Heart left ventricle (tissue), 16 donors: ENCODE data around the gene CDH13. TPM values are rescaled to one million over a fixed set of nuclear protein-coding genes. Genes with fewer than 3 reads are reported as not detected.
A peak's percentile ranks its signal among the peaks of the same experiment; 100 is the strongest.

Experiments used
- ATAC-seq, 4 donors: fragments of 200-7000 bp; cut with Tn5 transposase; one replicate each; pipeline ENCODE4 v1.9.1; 2020 to 2022; ENCODE audit warnings: moderate library complexity in 4 of 4, mild to moderate bottlenecking in 3 of 4, moderate number of reproducible peaks in 1 of 4
- DNase-seq, 5 donors: peaks; one replicate each; pipeline ENCODE4 v3.0.0-alpha.2; 2020
- H3K27ac ChIP-seq, 12 donors: fragments of 200-600 bp; sonication (generic) in 4 of 12; one replicate each; pipeline versions ENCODE4 v1.5.0 to v1.8.0; 2016 to 2022; ENCODE audit warnings: mild to moderate bottlenecking in 2 of 12
- H3K27me3 ChIP-seq, 9 donors: fragments of 200-600 bp; sonication (generic) in 2 of 9; one replicate each; pipeline versions ENCODE4 v1.5.1 to v1.8.0; 2016 to 2022; ENCODE audit warnings: mild to moderate bottlenecking in 3 of 9
- H3K36me3 ChIP-seq, 9 donors: fragments of 200-600 bp; sonication (generic) in 2 of 9; one replicate each; pipeline versions ENCODE4 v1.5.0 to v1.8.0; 2018 to 2022; ENCODE audit warnings: mild to moderate bottlenecking in 2 of 9
- H3K4me1 ChIP-seq, 12 donors: fragments of 200-600 bp; sonication (generic) in 4 of 12; one replicate each; pipeline versions ENCODE4 v1.5.0 to v1.8.0; 2016 to 2022; ENCODE audit warnings: mild to moderate bottlenecking in 3 of 12
- H3K4me3 ChIP-seq, 12 donors: fragments of 200-600 bp; sonication (generic) in 4 of 12; one replicate each; pipeline versions ENCODE4 v1.5.0 to v1.8.0; 2017 to 2022; ENCODE audit warnings: mild to moderate bottlenecking in 9 of 12, moderate library complexity in 4 of 12
- H3K9me3 ChIP-seq, 12 donors: fragments of 200-600 bp; sonication (generic) in 4 of 12; one replicate each; pipeline versions ENCODE4 v1.5.0 to v1.8.0; 2016 to 2022; ENCODE audit warnings: mild to moderate bottlenecking in 1 of 12
- POLR2A ChIP-seq, 2 donors: fragments of 450-650 bp; IDR thresholded peaks; one replicate each; pipeline ENCODE4 v1.6.1; 2017; ENCODE audit warnings: antibody characterized with exemption in 2 of 2, mild to moderate bottlenecking in 2 of 2, moderate library complexity in 2 of 2
- WGBS, 4 donors: extraction: QIAGEN DNeasy Blood & Tissue Kit in 2 of 4; methylation state at CpG; one replicate each; pipeline versions ENCODE4 v1.1.5 to v1.1.7; 2013 to 2018; 5-methylcytosine and 5-hydroxymethylcytosine counted together
- intact Hi-C, 10 donors: fragments of 100-400 bp; cut with DNase I; formaldehyde crosslinking; loops; one replicate each; pipeline versions ENCODE4 v1.11.1 to v1.14.2; 2022
- polyA plus RNA-seq, 2 donors: library from polyadenylated mRNA; stranded (reverse); fragments of 200-250 nt; gene quantifications; one replicate each; pipeline ENCODE4 v1.2.3, GENCODE V29; 2013
- total RNA-seq, 9 donors: library from RNA; depleted of rRNA in 2 of 9; stranded (reverse); fragments of >200 nt in 2 of 9; fragmentation: NEBNext Ultra II Directional in 3 of 9; extraction: Animal tissue kit (Norgen Biotek cat#: 25700) in 3 of 9; gene quantifications; one replicate each; pipeline versions ENCODE4 v1.1.0 to v1.2.4, GENCODE V29; 2016 to 2023
- TF ChIP-seq, protein P1 (sequence below), 12 donors: fragments of 200-600 bp; sonication (generic) in 4 of 12; IDR thresholded peaks; one replicate each; pipeline versions ENCODE4 v1.5.0 to v1.8.0; 2018 to 2022; ENCODE audit warnings: antibody characterized with exemption in 12 of 12, mild to moderate bottlenecking in 5 of 12
- donor health status: ischemic (EF 13 %, LVEDD 7.1; RV severe dilation, severe dysfunction).
- donor health status: healthy with polysubstance abuse.
- donor health status: DM: no; HTN: yes; CAD: no.
- donor health status: DM: no; HTN: no; CAD: no.
- donor health status: ischemic (EF 25% LVEDD 6.9; RV normal size, moderate dysfunction).
- donor health status: ischemic (EF 25% LVEDD 5.7; RV mildly dilated, moderate dysfunction).
- donor health status: healthy.
- donor health status: DM: yes; HTN: yes; CAD: no.
- donor health status: ischemic (EF 35%, LVEDD 5.7; RV mildly dilated, moderate dysfunction).
- donor health status: nonischemic (EF 11% LVEDD 7.7; RV severe dilation, severe dysfunction).
- donor health status: DM: yes; HTN: yes; CAD: no.
- donor health status: PGD.
- donor health status: ischemic (EF 29% LVEDD 5.4; RV normal size, mild dysfunction).
- donor health status: nonischemic (EF 23%, LVEDD 6.1; RV moderate dilation, normal function).

Gene CDH13
- total and polyA plus RNA-seq, 11 donors: 15.0 to 172 (median 137) TPM

DNA sequence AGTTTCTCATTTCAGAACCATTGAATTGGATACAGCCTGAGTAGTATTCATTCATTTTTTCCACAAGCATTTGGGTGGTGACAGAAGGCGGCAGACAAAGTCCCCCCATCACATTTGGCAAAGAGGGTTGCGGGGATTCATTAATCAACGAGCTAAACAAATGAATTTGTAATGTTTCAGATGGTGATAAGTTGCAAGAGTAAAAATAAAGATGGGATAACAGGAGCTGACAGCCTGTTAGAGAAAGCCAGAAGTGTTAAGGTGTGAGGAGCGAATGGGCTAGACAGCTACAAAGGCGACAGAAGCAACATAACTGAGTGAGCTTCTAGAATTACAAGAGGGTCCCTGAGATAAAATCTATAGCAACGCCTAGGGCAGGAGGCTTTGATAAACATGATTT lies 838.2 kb downstream of the CDH13 start:
- Histone ChIP-seq H3K4me3 (no peak overlapping the region), H3K27ac (no peak overlapping the region), H3K36me3 (no peaks in the 10 kb centered on the region), H3K4me1 (no peaks in the 10 kb centered on the region), H3K27me3 (no peaks in the 10 kb centered on the region), H3K9me3 (no peaks in the 10 kb centered on the region)
- 58 to 71% (median 67%) methylated on average over 6 of the region's 6 CpGs for WGBS, 4 donors
- no peak for TF ChIP-seq POLR2A (IDR thresholded peaks at IDR 0.05)
- TF ChIP-seq, protein P1, sequence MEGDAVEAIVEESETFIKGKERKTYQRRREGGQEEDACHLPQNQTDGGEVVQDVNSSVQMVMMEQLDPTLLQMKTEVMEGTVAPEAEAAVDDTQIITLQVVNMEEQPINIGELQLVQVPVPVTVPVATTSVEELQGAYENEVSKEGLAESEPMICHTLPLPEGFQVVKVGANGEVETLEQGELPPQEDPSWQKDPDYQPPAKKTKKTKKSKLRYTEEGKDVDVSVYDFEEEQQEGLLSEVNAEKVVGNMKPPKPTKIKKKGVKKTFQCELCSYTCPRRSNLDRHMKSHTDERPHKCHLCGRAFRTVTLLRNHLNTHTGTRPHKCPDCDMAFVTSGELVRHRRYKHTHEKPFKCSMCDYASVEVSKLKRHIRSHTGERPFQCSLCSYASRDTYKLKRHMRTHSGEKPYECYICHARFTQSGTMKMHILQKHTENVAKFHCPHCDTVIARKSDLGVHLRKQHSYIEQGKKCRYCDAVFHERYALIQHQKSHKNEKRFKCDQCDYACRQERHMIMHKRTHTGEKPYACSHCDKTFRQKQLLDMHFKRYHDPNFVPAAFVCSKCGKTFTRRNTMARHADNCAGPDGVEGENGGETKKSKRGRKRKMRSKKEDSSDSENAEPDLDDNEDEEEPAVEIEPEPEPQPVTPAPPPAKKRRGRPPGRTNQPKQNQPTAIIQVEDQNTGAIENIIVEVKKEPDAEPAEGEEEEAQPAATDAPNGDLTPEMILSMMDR (IDR thresholded peaks at IDR 0.05): no peak
- DNase-seq (no peak), ATAC-seq (no peak)
- intact Hi-C loops: no loop called here

DNA sequence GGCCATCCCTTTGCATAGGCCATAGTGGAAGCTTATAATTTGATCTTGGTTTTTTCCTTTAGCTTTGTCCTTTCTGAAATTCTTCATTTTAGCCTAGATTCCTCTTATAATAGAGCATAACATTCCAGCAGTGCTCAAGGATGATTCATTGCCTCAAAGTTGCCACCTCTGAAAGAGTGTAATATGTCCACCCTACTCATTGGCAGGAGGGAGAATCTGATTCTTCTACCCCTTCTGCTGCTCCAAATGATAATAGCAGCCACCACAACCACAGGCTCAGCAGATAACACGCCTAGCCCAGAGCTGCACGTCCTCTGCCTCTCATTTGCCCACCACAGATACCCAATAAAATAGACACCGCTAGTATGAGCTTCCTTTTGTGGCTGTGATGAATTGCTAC lies 843.6 kb downstream of the CDH13 start:
- DNase-seq: no peak
- Histone ChIP-seq H3K27ac (no peak overlapping the region), H3K36me3 (no peaks in the 10 kb centered on the region), H3K4me1 (peaks cover 0 to 13% (median 3%) of the 10 kb centered on the region in 12 donors), H3K27me3 (no peaks in the 10 kb centered on the region), H3K4me3 (no peak overlapping the region), H3K9me3 (no peaks in the 10 kb centered on the region)
- ATAC-seq: no peak
- TF ChIP-seq, protein P1 (IDR thresholded peaks at IDR 0.05): no peak
- intact Hi-C loops: no loop called here
- 82 to 90% (median 87%) methylated on average over 3 of the region's 3 CpGs for WGBS, 4 donors

DNA sequence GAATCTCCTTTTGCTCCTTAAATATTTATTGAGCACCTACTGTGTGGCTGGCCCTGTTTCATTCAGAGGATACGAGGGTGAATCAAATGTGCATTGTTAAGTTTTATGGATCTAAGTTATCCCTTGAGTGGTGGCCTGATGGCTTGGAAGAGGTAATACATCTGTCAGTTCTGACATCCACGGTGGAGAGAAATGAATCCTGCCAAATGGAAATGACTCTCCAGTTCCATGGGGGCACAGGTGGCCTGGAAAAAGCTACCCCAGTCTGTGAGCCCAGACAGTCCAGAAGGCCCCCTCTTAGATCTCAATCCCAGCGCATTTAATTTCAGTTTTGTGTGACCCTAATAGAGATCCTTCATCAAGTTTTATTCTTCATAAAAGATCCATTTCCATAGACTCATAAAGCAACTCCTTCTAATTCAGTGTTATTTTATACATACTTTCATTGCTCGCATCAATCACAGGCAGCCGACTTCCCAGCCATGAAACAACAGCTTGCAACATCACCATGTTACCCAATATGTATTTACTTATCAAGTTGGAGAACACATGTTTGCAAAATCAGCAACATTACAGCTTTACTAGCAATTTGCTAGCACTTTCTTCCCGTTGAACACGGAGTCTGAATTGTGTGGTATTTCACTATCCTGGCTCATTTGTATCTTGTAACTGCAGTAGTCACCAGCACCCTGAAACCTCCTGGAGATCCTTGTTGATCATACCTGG lies 846.2 kb downstream of the CDH13 start:
- TF ChIP-seq POLR2A (IDR thresholded peaks at IDR 0.05): no peak
- TF ChIP-seq, protein P1 (IDR thresholded peaks at IDR 0.05): no peak
- no peak overlapping the region for H3K4me3 ChIP-seq
- WGBS, 4 donors: 71 to 76% (median 74%) methylated on average over 7 of the region's 7 CpGs
- H3K27me3 ChIP-seq: no peaks in the 10 kb centered on the region
- no peak for ATAC-seq
- H3K27ac ChIP-seq: no peak overlapping the region
- peaks cover 0 to 13% (median 3%) of the 10 kb centered on the region in 12 donors for H3K4me1 ChIP-seq
- H3K36me3 ChIP-seq: no peaks in the 10 kb centered on the region
- intact Hi-C loops: no loop called here
- DNase-seq: no peak
- no peaks in the 10 kb centered on the region for H3K9me3 ChIP-seq

DNA sequence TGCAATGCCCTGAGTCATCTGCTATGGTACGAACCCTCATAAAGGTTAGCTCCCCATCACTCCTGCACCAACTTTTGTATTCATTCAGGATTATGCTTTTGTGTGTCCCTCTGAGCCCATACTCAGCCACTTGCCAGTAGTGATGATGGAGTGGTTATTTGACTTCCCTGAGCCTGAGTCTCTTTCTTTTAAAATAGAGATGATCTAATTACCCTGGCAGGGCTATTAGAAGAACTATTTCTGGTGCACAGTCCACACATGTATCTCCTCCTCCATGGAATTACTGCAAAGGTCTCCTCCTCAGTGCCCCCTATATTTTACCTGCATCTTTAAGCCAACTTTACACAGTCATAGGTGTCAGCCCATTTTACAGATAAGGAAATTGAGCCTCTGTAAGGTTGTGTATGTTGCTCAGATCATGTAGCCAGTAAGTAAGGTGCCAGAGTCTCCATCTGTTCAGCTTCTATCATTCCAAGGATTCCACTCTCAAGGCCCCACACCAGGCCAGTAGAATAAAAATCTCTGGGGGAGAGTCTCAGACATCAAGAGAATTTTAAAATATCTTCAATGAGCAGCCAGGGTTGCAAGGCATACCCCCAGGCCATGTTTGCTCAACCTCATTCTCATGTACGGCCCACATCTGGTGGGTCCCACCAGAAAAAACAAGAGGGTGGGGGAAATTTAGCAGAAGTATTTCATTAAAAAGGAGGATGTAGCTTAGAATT lies 847.3 kb downstream of the CDH13 start:
- DNase-seq (no peak), ATAC-seq (peak; percentile 83 to 90 (median 88))
- no peak overlapping the region for H3K4me3 ChIP-seq
- peaks cover 0 to 13% (median 3%) of the 10 kb centered on the region in 12 donors for H3K4me1 ChIP-seq
- intact Hi-C loops: no loop called here
- no peaks in the 10 kb centered on the region for H3K27me3 ChIP-seq
- H3K36me3 ChIP-seq: no peaks in the 10 kb centered on the region
- TF ChIP-seq, protein P1 (IDR thresholded peaks at IDR 0.05): no peak
- TF ChIP-seq POLR2A (IDR thresholded peaks at IDR 0.05): no peak
- H3K27ac ChIP-seq: peak overlapping the region in 1 of 12 donors; percentile 27
- no peaks in the 10 kb centered on the region for H3K9me3 ChIP-seq
- 66 to 96% (median 91%) methylated on average over 2 of the region's 2 CpGs for WGBS, 4 donors
